Lung (tissue), 12 donors: ENCODE measurements around the gene PTGFRN. TPM values are rescaled to one million over a fixed set of nuclear protein-coding genes. Genes with fewer than 3 reads are reported as not detected.

Source experiments
- ATAC-seq: fragments of 200-7000 bp; cut with Tn5 transposase; one replicate; pipeline ENCODE4 v1.9.1; 2020; ENCODE audit warnings: moderate number of reproducible peaks; ENCODE audit not compliant: insufficient read depth, low FRiP score
- DNase-seq, 3 donors: peaks; one replicate each; pipeline ENCODE4 v3.0.0-alpha.2; 2013 to 2017
- H3K27ac ChIP-seq, 2 donors: one replicate each; pipeline ENCODE4 v1.5.1; 2013; ENCODE audit warnings: mild to moderate bottlenecking in 2 of 2, moderate library complexity in 2 of 2, control low read depth in 1 of 2, inconsistent platforms in 1 of 2, low read depth in 1 of 2, low read length in 1 of 2
- H3K27me3 ChIP-seq, 3 donors: one replicate each; pipeline ENCODE4 v1.5.1; 2013; ENCODE audit warnings: low read length in 2 of 3; ENCODE audit not compliant: control insufficient read depth in 3 of 3, insufficient read depth in 3 of 3
- H3K36me3 ChIP-seq, 4 donors: one replicate each; pipeline ENCODE4 v1.5.1; 2013; ENCODE audit warnings: low read length in 4 of 4, mild to moderate bottlenecking in 1 of 4, moderate library complexity in 1 of 4; ENCODE audit not compliant: control insufficient read depth in 4 of 4, insufficient read depth in 4 of 4
- H3K4me1 ChIP-seq, 5 donors: one replicate each; pipeline ENCODE4 v1.5.1; 2013; ENCODE audit warnings: low read length in 5 of 5, mild to moderate bottlenecking in 2 of 5, moderate library complexity in 1 of 5; ENCODE audit not compliant: control insufficient read depth in 5 of 5, insufficient read depth in 5 of 5
- H3K4me3 ChIP-seq: one replicate; pipeline ENCODE4 v1.5.1; 2013; ENCODE audit warnings: mild to moderate bottlenecking, control low read depth, moderate library complexity
- H3K9ac ChIP-seq, 2 donors: one replicate each; pipeline ENCODE4 v1.5.1; 2013; ENCODE audit warnings: low read length in 2 of 2, control low read depth in 1 of 2; ENCODE audit not compliant: insufficient read depth in 1 of 2
- H3K9me3 ChIP-seq, 4 donors: one replicate each; pipeline ENCODE4 v1.5.1; 2013; ENCODE audit warnings: low read length in 3 of 4, mild to moderate bottlenecking in 1 of 4, moderate library complexity in 1 of 4; ENCODE audit not compliant: control insufficient read depth in 4 of 4, insufficient read depth in 3 of 4
- WGBS, 2 donors: extraction: QIAGEN DNeasy Blood & Tissue Kit; methylation state at CpG; one replicate each; pipeline ENCODE4 v1.1.7; 2013; 5-methylcytosine and 5-hydroxymethylcytosine counted together
- polyA plus RNA-seq, 2 donors: library from polyadenylated mRNA; stranded (reverse); fragments of 200-250 nt; gene quantifications; one replicate each; pipeline ENCODE4 v1.2.1, GENCODE V29; 2013
- total RNA-seq, 2 donors: library from RNA; depleted of rRNA in 1 of 2; stranded (reverse); fragments of >200 nt in 1 of 2; gene quantifications; one replicate each; pipeline ENCODE4 v1.2.1, GENCODE V29; 2014 to 2021
- TF ChIP-seq, protein P1 (sequence below): IDR thresholded peaks from 2 replicates; pipeline ENCODE4 v1.5.1; 2012; ENCODE audit warnings: mild to moderate bottlenecking; ENCODE audit errors: control extremely low read depth, extremely low read depth
- donor health status: control.
- donor health status: control.
- donor health status: Bipolar disorder and iron deficiency.
- donor health status: healthy.
- donor health status: DM: yes; HTN: yes; CAD: no.

The PTGFRN gene
- total and polyA plus RNA-seq, 4 donors, result 8.0 to 51.7 (median 24.9) TPM

GRCh38 chr1:116868385-116868784, 41.3 kb upstream of the PTGFRN start:
- DNase-seq (no peak), ATAC-seq (no peak)
- H3K4me3 ChIP-seq, result no peak overlapping the region
- H3K9me3 ChIP-seq, result peaks cover 0 to 3% (median 0%) of the 10 kb centered on the region in 4 donors
- H3K27me3 ChIP-seq, result no peaks in the 10 kb centered on the region
- no peaks in the 10 kb centered on the region for H3K4me1 ChIP-seq
- H3K36me3 ChIP-seq, result no peaks in the 10 kb centered on the region
- TF ChIP-seq, protein P1, sequence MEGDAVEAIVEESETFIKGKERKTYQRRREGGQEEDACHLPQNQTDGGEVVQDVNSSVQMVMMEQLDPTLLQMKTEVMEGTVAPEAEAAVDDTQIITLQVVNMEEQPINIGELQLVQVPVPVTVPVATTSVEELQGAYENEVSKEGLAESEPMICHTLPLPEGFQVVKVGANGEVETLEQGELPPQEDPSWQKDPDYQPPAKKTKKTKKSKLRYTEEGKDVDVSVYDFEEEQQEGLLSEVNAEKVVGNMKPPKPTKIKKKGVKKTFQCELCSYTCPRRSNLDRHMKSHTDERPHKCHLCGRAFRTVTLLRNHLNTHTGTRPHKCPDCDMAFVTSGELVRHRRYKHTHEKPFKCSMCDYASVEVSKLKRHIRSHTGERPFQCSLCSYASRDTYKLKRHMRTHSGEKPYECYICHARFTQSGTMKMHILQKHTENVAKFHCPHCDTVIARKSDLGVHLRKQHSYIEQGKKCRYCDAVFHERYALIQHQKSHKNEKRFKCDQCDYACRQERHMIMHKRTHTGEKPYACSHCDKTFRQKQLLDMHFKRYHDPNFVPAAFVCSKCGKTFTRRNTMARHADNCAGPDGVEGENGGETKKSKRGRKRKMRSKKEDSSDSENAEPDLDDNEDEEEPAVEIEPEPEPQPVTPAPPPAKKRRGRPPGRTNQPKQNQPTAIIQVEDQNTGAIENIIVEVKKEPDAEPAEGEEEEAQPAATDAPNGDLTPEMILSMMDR, result no peak
- 59 to 68% methylated on average over 3 of the region's 3 CpGs for WGBS, 2 donors
- no peak overlapping the region for H3K27ac ChIP-seq
- H3K9ac ChIP-seq, result no peak overlapping the region

DNA sequence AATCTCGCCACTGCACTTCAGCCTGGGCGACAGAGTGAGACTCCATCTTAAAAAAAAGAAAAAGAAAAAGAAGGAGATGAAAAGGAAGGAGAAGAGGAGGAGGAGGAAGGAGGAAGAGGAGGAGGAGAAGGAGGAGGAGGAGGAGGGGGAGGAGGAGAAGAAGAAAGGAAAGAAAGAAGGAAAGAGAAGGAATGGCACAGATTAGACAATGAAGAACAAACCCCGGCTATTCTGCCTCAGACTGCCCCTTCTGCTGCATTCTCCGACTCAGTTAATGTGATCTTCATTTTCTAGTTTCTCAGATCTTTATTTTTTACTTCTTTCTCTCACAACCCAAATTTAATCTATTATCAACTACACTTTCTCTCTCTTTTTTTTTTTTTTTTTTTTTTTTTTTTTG, 40.1 kb upstream of the PTGFRN start:
- no peak overlapping the region for H3K27ac ChIP-seq
- peaks cover 0 to 2% (median 0%) of the 10 kb centered on the region in 4 donors for H3K9me3 ChIP-seq
- no peak overlapping the region for H3K9ac ChIP-seq
- no peak for DNase-seq
- no peak for ATAC-seq
- H3K36me3 ChIP-seq, result no peaks in the 10 kb centered on the region
- H3K4me3 ChIP-seq, result no peak overlapping the region
- 98 to 100% methylated on average over 4 of the region's 4 CpGs for WGBS, 2 donors
- H3K4me1 ChIP-seq, result no peaks in the 10 kb centered on the region
- no peaks in the 10 kb centered on the region for H3K27me3 ChIP-seq
- TF ChIP-seq, protein P1, result no peak

DNA sequence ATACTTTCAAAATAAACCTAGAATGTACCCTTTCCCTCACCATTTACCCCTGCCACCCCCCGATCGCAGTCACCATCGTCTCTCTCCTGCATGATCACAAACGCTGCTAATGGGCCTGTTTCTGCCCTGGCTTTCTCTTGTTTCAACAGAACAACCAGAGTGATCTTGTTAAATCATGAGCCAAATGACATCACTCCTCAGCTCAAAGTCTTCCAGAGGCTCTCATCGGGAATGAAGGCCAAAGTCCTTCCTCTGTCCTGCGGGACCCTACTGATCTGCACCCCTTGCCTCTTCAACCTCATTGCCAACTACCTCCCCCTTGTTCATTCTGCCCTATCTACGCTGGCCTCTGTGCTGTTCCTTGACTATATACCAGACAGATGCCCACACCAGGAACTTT, 39.4 kb upstream of the PTGFRN start:
- ATAC-seq, result no peak
- Histone ChIP-seq H3K27ac (no peak overlapping the region), H3K27me3 (no peaks in the 10 kb centered on the region), H3K36me3 (no peaks in the 10 kb centered on the region), H3K9me3 (peaks cover 0 to 2% (median 0%) of the 10 kb centered on the region in 4 donors), H3K4me1 (no peaks in the 10 kb centered on the region), H3K9ac (no peak overlapping the region), H3K4me3 (no peak overlapping the region)
- TF ChIP-seq, protein P1, result no peak
- WGBS, 2 donors, result 92 to 94% methylated on average over 7 of the region's 7 CpGs
- no peak for DNase-seq

- Histone ChIP-seq H3K36me3 (no peaks in the 10 kb centered on the region), H3K9ac (no peak overlapping the region), H3K27me3 (no peaks in the 10 kb centered on the region), H3K4me3 (no peak overlapping the region), H3K9me3 (peaks cover 0 to 2% (median 0%) of the 10 kb centered on the region in 4 donors), H3K27ac (no peak overlapping the region), H3K4me1 (no peaks in the 10 kb centered on the region)
- 58 to 62% methylated on average over 4 of the region's 4 CpGs for WGBS, 2 donors
- TF ChIP-seq, protein P1, result no peak
- DNase-seq (peak in 2 of 3 donors; percentile 40 to 70), ATAC-seq (no peak)
Measured at GRCh38 chr1:116871779-116872146, 38.0 kb upstream of the PTGFRN start.
